ENCODE measurements around the gene S1PR4.
"Not testable (repeated sequence)": the region's sequence is repeated elsewhere in the genome, so short reads cannot be mapped to it uniquely, and the experiment has no call there.

The S1PR4 gene

GRCh38 chr19:3192684-3193083 is 14.1 kb downstream of the S1PR4 start:
- no peak for DNase-seq (ENCODE audit: low read depth in 3 of 3, low spot score in 1 of 3)

- no peak for DNase-seq (ENCODE audit: low read depth in 3 of 3, low spot score in 1 of 3)
These were observed 14.9 kb downstream of the S1PR4 start for GRCh38 chr19:3193256-3194105.

GRCh38 chr19:3194106-3195087 is 15.8 kb downstream of the S1PR4 start:
- no peak for DNase-seq (ENCODE audit: low read depth in 3 of 3, low spot score in 1 of 3)

GRCh38 chr19:3196064-3196932 is 17.7 kb downstream of the S1PR4 start:
- DNase-seq (ENCODE audit: low read depth in 3 of 3, low spot score in 1 of 3): no peak

GRCh38 chr19:3196933-3197205 is 18.3 kb downstream of the S1PR4 start:
- no peak for DNase-seq (ENCODE audit: low read depth in 3 of 3, low spot score in 1 of 3)

GRCh38 chr19:3198901-3199700 is 20.5 kb downstream of the S1PR4 start:
- DNase-seq (ENCODE audit: low read depth in 3 of 3, low spot score in 1 of 3): no peak

- no peak for DNase-seq (ENCODE audit: low read depth in 3 of 3, low spot score in 1 of 3)
These were observed 22.6 kb downstream of the S1PR4 start for GRCh38 chr19:3201072-3201700.

- DNase-seq (ENCODE audit: low read depth in 3 of 3, low spot score in 1 of 3): no peak
These were observed 23.3 kb downstream of the S1PR4 start for GRCh38 chr19:3201911-3202310.

- no peak for DNase-seq (ENCODE audit: low read depth in 3 of 3, low spot score in 1 of 3)
These were observed 23.8 kb downstream of the S1PR4 start for GRCh38 chr19:3202346-3202745.

GRCh38 chr19:3202895-3203294 is 24.3 kb downstream of the S1PR4 start:
- DNase-seq (ENCODE audit: low read depth in 3 of 3, low spot score in 1 of 3): not testable (repeated sequence)

- no peak for DNase-seq (ENCODE audit: low read depth in 3 of 3, low spot score in 1 of 3)
These were observed 25.5 kb downstream of the S1PR4 start for GRCh38 chr19:3203805-3204645.

GRCh38 chr19:3204646-3205275 is 26.2 kb downstream of the S1PR4 start:
- no peak for DNase-seq (ENCODE audit: low read depth in 3 of 3, low spot score in 1 of 3)

GRCh38 chr19:3206216-3206953 is 27.8 kb downstream of the S1PR4 start:
- DNase-seq (ENCODE audit: low read depth in 3 of 3, low spot score in 1 of 3): no peak

- no peak for DNase-seq (ENCODE audit: low read depth in 3 of 3, low spot score in 1 of 3)
These were observed 29.1 kb downstream of the S1PR4 start for GRCh38 chr19:3207461-3208242.

- DNase-seq (ENCODE audit: low read depth in 3 of 3, low spot score in 1 of 3): no peak
These were observed 30.0 kb downstream of the S1PR4 start for GRCh38 chr19:3208317-3209207.
